HG03442 (cell line): ENCODE data around the gene BSND.
"Not testable (repeated sequence)": the region's sequence is repeated elsewhere in the genome, so short reads cannot be mapped to it uniquely, and the experiment has no call there.

Experiments used
- ATAC-seq: cut with Tn5 transposase; IDR thresholded peaks from one replicate; pipeline ENCODE4 v1.9.1; 2021; ENCODE audit warnings: mild to moderate bottlenecking, moderate library complexity; ENCODE audit not compliant: unreplicated experiment

Gene BSND

DNA sequence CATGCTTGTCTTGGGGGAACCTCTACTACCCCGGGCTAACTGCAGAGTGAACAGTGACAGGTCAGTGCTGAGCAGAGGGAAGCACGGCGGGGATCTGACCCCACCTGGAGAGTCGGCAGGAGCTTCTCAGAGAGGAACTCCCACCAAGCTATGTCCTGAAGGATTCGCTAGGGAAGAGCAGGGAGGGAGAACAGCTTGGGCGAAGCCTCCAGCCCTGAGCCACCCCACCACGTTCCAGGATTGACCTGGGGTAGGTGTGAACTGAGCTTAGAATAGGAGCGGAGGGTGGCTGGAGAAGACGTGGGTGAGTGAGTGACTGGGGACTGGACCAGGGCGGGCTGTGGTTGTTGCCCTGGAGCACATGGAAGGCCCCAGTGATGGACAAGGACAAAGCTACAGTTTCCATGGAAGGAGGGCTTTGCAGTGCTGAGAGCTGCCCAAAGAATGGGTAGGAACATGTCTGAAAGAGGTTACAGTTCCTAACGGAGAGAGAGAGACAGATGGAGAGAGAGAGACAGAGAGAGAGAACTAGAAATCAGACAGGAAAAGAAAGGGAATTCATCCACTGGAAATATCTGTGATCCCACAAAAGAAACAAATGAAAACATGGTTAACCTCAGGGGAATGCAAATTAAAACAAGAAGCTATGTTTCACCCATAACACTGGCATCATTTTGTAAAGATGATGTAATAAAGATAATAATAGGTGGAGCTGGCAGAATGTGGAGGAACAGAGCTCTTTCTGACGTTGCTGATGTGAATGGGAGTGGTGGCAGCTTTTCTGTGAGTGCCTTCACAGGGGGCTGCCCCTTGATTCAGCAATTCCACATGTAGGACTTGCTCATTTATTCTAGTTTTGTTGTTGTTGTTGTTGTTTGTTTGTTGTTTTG lies 17.2 kb downstream of the BSND start:
- no peak for ATAC-seq

DNA sequence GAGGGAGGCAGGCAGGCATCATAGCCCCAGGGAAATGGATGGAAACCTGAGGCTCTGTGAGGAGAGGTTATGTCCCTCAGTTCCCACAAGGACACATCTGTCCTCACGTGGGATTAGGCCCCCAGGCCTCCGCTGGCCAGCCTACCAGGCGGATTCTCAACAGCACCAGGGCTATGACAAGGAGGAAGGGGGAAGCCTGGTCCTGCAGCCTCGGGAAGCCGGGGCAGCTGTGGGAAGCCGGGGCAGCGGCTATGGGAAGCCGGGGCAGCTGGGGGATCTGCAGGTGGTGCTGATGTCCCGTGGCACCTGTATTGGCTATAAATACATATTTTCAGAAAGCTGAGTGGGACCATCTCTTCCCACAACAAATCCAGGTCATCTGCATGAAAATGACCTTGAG lies 19.7 kb downstream of the BSND start:
- no peak for ATAC-seq

DNA sequence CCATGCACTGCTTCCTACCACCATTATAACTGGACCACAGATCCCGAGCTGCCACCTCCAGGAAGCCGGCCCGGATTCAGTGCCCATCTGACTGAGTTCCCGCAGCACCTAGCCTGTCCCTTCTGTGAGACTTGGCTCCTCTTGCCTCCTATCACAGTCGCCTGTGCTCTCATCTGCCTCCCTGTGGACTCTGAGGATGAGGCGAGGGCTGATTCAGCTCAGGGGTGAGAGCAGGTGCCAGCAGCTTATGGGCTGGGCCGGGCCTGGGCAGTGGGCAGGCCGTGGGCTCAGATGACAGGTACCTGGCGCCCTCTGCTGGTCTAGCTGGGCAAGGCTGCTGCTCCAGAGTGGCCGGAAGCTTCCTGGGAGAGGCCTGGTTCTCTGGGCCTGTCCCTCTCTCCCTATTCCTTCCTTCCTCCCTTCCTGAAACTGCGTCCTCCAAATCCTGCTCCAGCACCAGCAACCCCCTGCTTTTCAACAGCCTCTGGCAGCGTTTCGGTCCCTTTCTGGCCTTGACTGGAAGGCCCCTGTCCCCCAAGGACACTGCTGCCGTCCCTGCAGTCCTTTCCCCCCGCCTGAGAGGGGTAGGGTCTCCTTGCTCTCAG lies 23.3 kb downstream of the BSND start:
- peak; percentile 65 for ATAC-seq

DNA sequence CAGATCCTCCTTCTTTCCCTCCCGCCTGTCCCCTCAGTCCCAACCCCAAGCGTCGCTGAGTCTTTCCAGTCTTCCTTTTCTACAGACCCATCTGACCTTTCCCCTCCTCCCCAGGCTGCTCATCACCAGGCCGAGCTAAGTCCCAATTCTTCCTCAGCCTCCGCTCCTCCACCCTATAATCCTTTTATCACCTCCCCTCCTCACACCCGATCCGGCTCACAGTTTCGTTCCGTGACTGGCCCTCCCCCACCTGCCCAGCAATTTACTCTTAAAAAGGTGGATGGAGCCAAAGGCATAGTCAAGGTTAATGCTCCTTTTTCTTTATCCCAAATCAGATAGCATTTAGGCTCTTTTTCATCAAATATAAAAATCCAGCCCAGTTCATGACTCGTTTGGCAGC lies 25.4 kb downstream of the BSND start:
- ATAC-seq: not testable (repeated sequence)

DNA sequence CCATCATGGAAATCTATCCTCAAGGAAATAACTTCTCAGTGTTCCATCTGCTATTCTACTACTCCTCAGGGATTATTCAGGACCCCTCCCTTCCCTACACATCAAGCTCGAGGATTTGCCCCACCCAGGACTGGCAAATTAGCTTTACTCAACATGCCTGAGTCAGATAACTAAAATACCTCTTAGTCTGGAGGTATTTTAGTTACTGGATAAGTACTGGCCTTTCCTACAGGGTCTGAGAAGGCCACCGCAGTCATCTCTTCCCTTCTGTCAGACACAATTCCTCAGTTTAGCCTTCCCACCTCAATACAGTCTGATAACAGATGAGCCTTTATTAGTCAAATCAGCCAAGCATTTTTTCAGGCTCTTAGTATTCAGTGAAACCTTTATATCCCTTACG lies 27.9 kb downstream of the BSND start:
- not testable (repeated sequence) for ATAC-seq

DNA sequence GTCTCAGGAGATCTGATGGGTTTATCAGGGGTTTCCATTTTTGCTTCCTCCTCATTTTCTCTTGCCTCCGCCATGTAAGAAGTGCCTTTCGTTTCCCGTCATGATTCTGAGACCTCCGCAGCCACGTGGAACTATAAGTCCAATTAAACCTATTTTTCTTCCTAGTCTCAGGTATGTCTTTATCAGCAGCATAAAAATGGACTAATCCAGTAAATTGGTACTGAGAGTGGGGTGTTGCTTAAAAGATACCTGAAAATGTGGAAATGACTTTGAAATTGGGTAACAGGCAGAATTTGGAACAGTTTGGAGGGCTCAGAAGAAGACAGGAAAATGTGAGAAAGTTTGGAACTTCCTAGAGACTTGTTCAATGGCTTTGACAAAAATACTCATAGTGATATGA lies 32.4 kb downstream of the BSND start:
- not testable (repeated sequence) for ATAC-seq

DNA sequence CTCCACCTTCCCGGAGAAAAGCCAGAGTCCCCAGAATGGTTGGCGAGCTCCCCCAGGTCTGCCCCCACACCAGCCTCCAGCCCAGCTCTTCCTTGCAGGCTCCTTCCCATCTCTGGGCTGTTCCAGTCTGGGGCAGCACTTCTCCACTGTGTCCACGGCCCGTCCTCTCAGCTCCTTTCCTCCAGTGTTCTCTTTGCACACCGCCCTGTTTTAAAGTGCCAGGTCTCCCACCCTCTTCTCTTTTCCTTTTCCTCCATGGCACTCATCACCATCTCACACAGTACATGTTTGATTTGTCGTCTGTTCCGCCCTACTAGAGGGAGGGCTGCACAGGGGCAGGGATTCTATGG lies 34.5 kb downstream of the BSND start:
- ATAC-seq: no peak

DNA sequence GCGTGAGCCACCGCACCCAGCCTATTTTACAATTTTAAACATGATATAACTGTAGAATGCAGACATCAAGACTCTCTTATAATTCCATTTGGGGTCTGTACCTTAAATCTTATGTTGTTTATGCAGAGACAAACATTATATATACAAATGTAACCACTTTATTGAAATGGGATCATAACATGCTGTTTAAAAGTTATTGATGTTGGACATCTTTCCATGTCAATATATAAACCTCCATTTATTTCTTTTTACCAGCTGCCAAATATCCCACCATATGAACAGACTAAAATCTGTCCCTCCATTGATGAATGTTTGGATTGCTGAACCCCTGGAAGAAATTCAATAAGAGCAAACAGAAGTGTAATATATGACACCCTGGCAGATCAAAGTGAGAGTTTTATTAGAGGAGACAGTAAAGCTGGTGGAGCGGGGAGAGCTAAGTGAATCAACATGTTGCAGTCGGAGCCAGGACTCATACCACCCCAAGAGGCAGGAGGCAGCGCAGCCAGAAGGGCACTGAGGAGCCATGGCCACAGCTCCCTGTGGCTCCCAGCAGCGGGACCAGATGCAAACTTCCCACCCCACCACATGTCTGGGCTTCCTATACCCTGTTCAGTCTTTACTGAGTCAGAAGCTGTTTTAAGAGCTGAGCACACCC lies 35.9 kb downstream of the BSND start:
- ATAC-seq: no peak

DNA sequence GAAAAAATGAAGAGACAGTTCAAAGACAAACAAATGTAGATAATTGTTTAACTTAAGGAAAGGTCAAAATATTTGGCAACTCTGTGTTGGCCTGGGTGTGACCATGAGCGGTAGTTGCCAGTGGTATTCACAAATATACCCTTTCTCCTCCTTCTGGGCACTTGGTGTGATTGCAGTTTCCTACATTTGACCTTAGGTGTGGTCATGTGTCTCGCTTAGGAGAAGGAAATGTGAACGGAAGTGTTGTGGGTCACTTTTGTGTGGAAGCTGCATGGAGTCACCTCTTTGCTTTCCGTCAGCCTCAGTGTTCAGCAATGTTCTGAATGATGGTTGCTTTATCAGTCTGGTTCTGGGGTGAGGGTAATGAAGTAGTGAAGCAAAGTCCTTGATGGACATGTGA lies 37.2 kb downstream of the BSND start:
- no peak for ATAC-seq

DNA sequence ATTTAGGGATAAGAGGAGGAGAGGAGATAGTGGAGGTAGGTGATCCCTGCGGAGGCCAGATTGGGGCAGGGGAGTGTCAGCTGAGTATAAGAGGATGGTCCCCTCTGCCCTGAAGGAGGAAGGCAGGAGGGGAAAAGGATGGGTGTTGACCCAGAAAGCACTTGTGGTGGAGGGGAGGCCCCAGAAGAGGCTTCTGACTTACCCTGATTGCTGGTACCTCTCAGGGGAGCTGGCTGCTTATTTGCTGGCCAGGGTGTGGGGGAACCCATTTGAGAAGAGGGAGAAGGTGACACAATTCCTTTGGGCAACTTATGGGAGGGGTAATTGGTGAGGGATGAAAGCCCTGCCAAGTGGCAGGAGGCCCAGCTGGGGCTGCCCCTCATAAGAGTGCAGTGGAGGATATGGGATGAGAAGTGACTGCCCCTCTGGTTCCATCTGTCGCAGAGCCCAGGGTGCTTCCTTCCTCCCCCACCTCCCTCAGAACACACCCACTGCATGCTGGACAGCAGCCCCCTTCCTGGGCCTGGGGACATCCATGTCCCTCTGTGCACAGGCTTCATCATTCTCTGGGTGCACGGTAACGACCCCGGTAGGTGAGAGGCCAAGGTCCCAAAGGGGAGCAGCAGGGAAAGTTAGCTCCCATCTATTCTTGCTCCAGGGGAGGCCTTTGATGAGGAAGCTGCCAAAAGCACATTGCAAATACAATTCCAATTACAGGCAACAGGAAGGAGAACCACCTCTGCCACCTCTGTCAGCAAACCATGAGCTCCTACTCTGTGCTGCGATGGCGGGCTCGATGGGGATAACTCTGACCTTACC lies 39.2 kb downstream of the BSND start:
- ATAC-seq: no peak

DNA sequence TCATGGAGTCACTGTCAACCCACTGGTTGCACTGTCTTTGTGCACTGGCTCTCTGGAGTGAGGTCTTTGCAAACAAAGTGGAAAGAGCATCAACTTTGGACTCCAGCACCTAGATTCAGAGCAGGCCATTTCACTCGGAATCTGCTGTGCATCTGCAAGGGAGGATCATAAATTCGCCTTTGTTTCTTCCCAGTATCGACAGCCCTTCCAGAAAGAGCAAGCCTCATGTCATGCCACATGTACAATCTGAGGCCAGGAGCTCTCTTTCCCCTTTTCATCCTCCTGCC lies 39.8 kb downstream of the BSND start:
- ATAC-seq: no peak

DNA sequence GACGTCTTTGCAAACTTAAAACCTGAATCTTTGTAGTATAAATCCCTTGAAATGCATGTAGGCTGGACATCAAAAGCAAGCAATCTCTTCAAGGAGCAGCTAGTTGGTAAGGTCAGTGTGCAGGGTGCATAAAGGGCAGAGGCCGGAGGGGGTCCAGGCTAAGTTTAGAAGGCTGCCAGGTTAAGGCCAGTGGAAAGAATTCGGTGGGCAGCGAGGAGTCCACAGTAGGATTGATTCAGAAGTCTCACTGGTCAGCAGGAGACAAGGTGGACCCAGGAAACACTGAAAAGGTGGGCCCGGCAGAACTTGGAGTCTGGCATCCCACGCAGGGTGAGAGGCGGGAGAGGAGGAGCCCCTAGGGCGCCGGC lies 40.2 kb downstream of the BSND start:
- ATAC-seq: no peak

DNA sequence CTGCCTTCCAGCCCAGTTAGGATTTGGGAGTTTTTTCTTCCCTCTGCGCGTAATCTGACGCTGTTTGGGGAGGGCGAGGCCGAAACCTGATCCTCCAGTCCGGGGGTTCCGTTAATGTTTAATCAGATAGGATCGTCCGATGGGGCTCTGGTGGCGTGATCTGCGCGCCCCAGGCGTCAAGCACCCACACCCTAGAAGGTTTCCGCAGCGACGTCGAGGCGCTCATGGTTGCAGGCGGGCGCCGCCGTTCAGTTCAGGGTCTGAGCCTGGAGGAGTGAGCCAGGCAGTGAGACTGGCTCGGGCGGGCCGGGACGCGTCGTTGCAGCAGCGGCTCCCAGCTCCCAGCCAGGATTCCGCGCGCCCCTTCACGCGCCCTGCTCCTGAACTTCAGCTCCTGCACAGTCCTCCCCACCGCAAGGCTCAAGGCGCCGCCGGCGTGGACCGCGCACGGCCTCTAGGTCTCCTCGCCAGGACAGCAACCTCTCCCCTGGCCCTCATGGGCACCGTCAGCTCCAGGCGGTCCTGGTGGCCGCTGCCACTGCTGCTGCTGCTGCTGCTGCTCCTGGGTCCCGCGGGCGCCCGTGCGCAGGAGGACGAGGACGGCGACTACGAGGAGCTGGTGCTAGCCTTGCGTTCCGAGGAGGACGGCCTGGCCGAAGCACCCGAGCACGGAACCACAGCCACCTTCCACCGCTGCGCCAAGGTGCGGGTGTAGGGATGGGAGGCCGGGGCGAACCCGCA lies 40.8 kb downstream of the BSND start, which contains the start of gene PCSK9:
Gene PCSK9 (plus strand): TSS at position 207 of the 741 bp plus-strand sequence. CDS start 290 bp downstream, at position 497.
- no peak for ATAC-seq

DNA sequence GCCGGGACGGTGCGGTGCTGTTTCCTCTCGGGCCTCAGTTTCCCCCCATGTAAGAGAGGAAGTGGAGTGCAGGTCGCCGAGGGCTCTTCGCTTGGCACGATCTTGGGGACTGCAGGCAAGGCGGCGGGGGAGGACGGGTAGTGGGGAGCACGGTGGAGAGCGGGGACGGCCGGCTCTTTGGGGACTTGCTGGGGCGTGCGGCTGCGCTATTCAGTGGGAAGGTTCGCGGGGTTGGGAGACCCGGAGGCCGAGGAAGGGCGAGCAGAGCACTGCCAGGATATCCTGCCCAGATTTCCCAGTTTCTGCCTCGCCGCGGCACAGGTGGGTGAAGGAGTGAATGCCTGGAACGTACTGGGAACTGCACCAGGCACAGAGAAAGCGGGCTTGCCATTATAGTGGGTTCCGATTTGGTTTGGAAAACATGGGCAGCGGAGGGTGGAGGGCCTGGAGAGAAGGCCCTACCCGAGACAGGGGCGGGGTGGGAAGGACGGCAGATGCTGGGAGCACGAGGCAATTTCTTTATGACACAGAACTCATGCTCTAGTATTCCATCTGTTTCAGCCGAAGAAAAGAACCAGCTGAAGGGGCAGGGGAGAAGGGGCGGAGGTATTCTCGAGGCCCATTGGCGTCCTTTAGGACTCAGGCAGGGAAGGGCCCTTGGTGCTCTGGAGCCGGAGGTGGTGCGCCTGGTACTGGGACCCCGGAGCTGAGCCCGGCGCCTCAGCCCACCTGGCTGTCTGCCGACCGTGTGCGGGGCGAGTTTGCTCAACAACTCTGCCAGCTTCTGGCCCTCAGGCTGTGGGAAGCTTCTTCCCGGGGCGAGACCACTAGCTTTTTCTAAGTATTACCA lies 41.6 kb downstream of the BSND start:
- ATAC-seq: no peak

DNA sequence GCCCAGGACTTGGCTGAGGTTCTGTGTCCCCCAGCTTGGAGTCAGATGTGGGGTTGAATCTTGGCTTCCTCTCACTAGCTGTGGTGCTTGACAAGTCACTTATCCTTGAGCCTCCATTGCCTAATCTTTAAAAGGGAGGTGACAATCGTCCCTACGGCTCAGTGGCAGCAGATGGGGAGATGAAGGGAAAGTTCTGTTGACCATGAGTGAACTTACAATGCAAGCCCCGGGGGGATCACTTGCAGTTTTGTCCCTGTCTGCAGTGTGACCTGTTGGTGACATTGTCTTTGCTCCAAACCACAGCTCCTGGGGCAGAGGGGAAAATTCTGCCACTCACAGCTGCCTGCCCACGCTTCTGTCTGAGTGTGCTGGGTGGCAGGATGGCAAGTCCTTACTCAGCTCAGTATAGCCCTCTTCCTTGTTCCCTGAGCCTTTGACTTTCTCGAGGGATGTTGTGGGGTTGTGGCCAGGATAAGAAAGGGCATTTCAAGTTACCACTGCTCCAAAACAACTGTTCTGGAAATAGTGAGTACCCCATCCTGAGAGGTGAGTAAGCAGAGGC lies 42.3 kb downstream of the BSND start:
- no peak for ATAC-seq

DNA sequence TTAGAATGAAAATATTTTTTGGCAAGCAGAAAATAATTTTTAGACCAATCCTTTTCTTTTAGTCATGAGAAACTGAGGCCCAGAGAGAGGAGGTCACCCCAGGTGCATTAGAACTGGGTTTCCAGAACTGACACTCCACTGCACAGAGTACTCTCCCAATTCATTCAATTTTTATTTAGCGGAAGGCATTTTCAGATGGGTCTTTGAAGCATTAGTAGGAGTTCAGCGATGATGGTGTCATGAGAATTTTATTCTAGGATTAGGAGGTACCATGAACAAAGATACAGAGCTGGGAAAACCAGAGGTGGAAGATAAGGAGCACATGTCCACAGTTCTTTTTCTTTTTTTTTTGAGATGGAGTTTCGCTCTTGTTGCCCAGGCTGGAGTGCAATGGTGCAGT lies 42.9 kb downstream of the BSND start:
- ATAC-seq: no peak

DNA sequence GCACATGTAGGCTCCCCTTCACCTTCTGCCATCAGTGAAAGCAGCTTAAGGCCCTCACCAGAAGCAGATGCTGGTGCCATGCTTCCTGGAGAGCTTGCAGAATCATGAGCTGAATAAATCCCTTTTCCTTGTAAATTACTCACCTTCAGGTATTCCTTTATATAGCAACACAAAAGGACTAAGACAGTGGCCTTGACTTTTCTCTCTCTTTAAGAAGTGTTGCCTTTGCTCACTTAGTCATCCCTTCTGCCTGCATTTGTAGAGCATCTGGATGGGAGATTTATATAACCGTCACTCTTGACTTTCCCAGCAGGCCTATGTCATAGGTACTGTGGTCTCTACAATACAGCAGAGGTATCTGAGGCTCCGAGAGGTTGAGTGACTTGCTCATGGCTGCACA lies 44.3 kb downstream of the BSND start:
- no peak for ATAC-seq

DNA sequence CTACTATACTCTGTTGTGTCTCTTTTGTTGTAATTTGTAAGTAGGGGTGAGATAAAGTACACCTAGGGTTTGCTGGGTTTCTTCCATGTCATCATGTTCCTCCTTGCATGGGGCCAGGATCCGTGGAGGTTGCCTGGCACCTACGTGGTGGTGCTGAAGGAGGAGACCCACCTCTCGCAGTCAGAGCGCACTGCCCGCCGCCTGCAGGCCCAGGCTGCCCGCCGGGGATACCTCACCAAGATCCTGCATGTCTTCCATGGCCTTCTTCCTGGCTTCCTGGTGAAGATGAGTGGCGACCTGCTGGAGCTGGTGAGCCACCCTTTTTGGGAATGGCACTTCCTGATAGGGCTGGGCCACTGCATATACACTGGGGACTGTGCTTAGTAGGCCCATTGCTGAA lies 45.0 kb downstream of the BSND start:
- ATAC-seq: no peak

DNA sequence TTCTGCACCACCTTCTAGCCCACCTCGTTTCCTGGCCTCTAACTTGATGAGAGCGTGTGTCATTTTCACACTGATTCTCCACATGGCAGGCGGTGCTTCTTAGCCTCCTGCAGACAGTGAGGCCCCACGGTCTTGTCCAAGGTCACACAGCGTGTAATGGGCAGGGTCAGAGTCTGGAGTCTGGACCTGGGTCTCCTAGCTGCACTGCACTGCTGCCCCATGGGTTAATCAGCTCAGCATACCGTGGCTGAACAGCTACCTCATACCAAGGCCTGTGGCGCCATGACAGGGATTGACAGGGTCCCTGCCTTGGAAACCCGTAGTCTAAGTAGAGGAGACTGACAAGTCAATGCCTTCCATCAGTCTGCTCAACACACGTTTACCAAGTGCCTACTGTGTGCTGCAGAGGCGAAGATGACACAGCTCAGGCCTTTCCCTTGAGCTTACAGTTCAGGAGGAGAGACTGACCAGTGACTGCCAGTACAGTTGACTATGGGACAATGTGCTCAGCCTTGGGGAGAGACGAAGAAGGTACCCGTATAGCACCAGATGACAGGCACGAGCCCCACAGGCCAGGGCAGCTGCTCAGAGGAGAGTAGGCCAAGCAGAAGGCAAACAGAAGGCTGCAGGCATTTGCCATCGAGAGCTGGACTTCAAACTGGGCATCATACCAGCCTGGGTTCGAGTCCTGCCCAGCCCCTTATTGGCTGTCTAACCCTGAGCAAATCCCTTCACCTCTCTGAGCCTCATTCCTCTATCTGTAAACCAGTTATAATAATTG lies 46.1 kb downstream of the BSND start:
- no peak for ATAC-seq
